GM18502 (cell line): ENCODE measurements around the gene PBX3.

Experiments used
- ATAC-seq: cut with Tn5 transposase; IDR thresholded peaks from one replicate; pipeline ENCODE4 v1.9.1; 2021; ENCODE audit warnings: mild to moderate bottlenecking; ENCODE audit not compliant: unreplicated experiment, poor library complexity

The PBX3 gene

GRCh38 chr9:125988479-125989050 lies 241.4 kb downstream of the PBX3 start:
- ATAC-seq, result no peak

- no peak for ATAC-seq
These were observed 241.9 kb downstream of the PBX3 start for GRCh38 chr9:125989090-125989501.

GRCh38 chr9:125989524-125990180 lies 242.5 kb downstream of the PBX3 start:
- ATAC-seq, result no peak

- no peak for ATAC-seq
These were observed 243.1 kb downstream of the PBX3 start for GRCh38 chr9:125990186-125990792.

- ATAC-seq, result no peak
These were observed 243.6 kb downstream of the PBX3 start for GRCh38 chr9:125990793-125991220.

GRCh38 chr9:125991886-125992529 lies 244.8 kb downstream of the PBX3 start:
- no peak for ATAC-seq

GRCh38 chr9:125992557-125992956 lies 245.4 kb downstream of the PBX3 start:
- ATAC-seq, result no peak

GRCh38 chr9:125993466-125993865 lies 246.3 kb downstream of the PBX3 start:
- no peak for ATAC-seq

GRCh38 chr9:125994066-125994943 lies 247.1 kb downstream of the PBX3 start:
- no peak for ATAC-seq

- ATAC-seq, result no peak
These were observed 247.8 kb downstream of the PBX3 start for GRCh38 chr9:125995006-125995405.

GRCh38 chr9:125995706-125996105 lies 248.5 kb downstream of the PBX3 start:
- ATAC-seq, result no peak

- ATAC-seq, result no peak
These were observed 249.6 kb downstream of the PBX3 start for GRCh38 chr9:125996791-125997190.

GRCh38 chr9:125997196-125997823 lies 250.1 kb downstream of the PBX3 start:
- ATAC-seq, result no peak

- no peak for ATAC-seq
These were observed 251.8 kb downstream of the PBX3 start for GRCh38 chr9:125998837-125999503.

- no peak for ATAC-seq
These were observed 252.3 kb downstream of the PBX3 start for GRCh38 chr9:125999504-125999881.

- no peak for ATAC-seq
These were observed 253.1 kb downstream of the PBX3 start for GRCh38 chr9:126000256-126000655.

GRCh38 chr9:126000731-126001580 lies 253.8 kb downstream of the PBX3 start:
- no peak for ATAC-seq

GRCh38 chr9:126001581-126002225 lies 254.5 kb downstream of the PBX3 start:
- ATAC-seq, result no peak
